NT2/D1 (cell line): Measurements from ENCODE around the gene IL20.

ENCODE experiments used
- YY1 ChIP-seq: IDR thresholded peaks from 2 replicates; pipeline ENCODE4 v1.6.1; 2011; ENCODE audit not compliant: insufficient read length, insufficient read depth
- ZNF274 ChIP-seq: IDR thresholded peaks from 2 replicates; pipeline ENCODE4 v1.6.1; 2011; ENCODE audit warnings: mild to moderate bottlenecking, low read depth, low read length

- no peak for TF ChIP-seq YY1
- TF ChIP-seq ZNF274, result no peak
Measured at GRCh38 chr1:206872139-206872538, 6.7 kb downstream of the IL20 start.
